HepG2 (cell line): ENCODE results near the gene SPRED2. TPM values are rescaled to one million over a fixed set of nuclear protein-coding genes. Genes with fewer than 3 reads are reported as not detected.
A peak's percentile ranks its signal among the peaks of the same experiment; 100 is the strongest.

Experiments
- ARID5B ChIP-seq: IDR thresholded peaks from 2 replicates; pipeline ENCODE4 v1.4.0; 2020; ENCODE audit warnings: mild to moderate bottlenecking, missing genetic modification reagents
- ATF4 ChIP-seq, 2 experiments: fragments of 450-650 bp in 1 of 2; sonication (generic) in 1 of 2; formaldehyde crosslinking; IDR thresholded peaks; 2 replicates each; pipeline versions ENCODE4 v1.5.0 to v1.8.0; 2020 to 2022; ENCODE audit warnings: mild to moderate bottlenecking in 1 of 2, missing genetic modification reagents in 1 of 2
- ATF5 ChIP-seq: sonication (generic); formaldehyde crosslinking; IDR thresholded peaks from 2 replicates; pipeline ENCODE4 v1.4.0; 2020; ENCODE audit warnings: mild to moderate bottlenecking, low read depth, missing genetic modification reagents
- BHLHE40 ChIP-seq: IDR thresholded peaks from 2 replicates; pipeline ENCODE4 v1.6.1; 2011; ENCODE audit warnings: low read length, improper control_type of control experiment
- CEBPB ChIP-seq: IDR thresholded peaks from 2 replicates; pipeline ENCODE4 v1.6.1; 2011; ENCODE audit warnings: low read depth, low read length, improper control_type of control experiment, borderline replicate concordance
- CENPX ChIP-seq: sonication (generic); formaldehyde crosslinking; IDR thresholded peaks from 2 replicates; pipeline ENCODE4 v1.9.0; 2021; ENCODE audit warnings: mild to moderate bottlenecking, missing genetic modification reagents, moderate library complexity
- GLMP ChIP-seq: sonication (generic); formaldehyde crosslinking; IDR thresholded peaks from 2 replicates; pipeline ENCODE4 v1.9.0; 2021; ENCODE audit warnings: missing genetic modification reagents, mild to moderate bottlenecking, borderline replicate concordance
- HES4 ChIP-seq: sonication (generic); formaldehyde crosslinking; IDR thresholded peaks from 2 replicates; pipeline ENCODE4 v1.9.0; 2021; ENCODE audit warnings: mild to moderate bottlenecking, missing genetic modification reagents, borderline replicate concordance
- MTA3 ChIP-seq: sonication (generic); formaldehyde crosslinking; IDR thresholded peaks from 2 replicates; pipeline ENCODE4 v1.4.0; 2020; ENCODE audit warnings: missing genetic modification reagents
- NR2F6 ChIP-seq, 2 experiments: IDR thresholded peaks; 2 replicates each; pipeline ENCODE4 v1.6.1; 2016; ENCODE audit warnings: antibody characterized with exemption in 1 of 2, mild to moderate bottlenecking in 1 of 2
- RXRB ChIP-seq: IDR thresholded peaks from 2 replicates; pipeline ENCODE4 v1.6.1; 2016; ENCODE audit warnings: borderline replicate concordance, missing genetic modification reagents, missing compliant biosample characterization
- SNAPC2 ChIP-seq: sonication (generic); formaldehyde crosslinking; IDR thresholded peaks from 2 replicates; pipeline ENCODE4 v1.8.1; 2022; ENCODE audit warnings: mild to moderate bottlenecking, missing genetic modification reagents
- SOX5 ChIP-seq: IDR thresholded peaks from 2 replicates; pipeline ENCODE4 v1.6.1; 2016; ENCODE audit warnings: borderline replicate concordance
- TEAD3 ChIP-seq: optimal IDR thresholded peaks from 2 replicates; pipeline ENCODE3; 2016; ENCODE audit warnings: borderline replicate concordance
- TRAFD1 ChIP-seq: sonication (generic); formaldehyde crosslinking; IDR thresholded peaks from 2 replicates; pipeline ENCODE4 v1.5.1; 2020; ENCODE audit warnings: missing genetic modification reagents, mild to moderate bottlenecking, borderline replicate concordance
- ZBTB42 ChIP-seq: sonication (generic); formaldehyde crosslinking; IDR thresholded peaks from 2 replicates; pipeline ENCODE4 v1.5.0; 2020; ENCODE audit warnings: mild to moderate bottlenecking, missing genetic modification reagents
- ZNF10 ChIP-seq: sonication (generic); formaldehyde crosslinking; IDR thresholded peaks from 2 replicates; pipeline ENCODE4 v1.4.0; 2020; ENCODE audit warnings: mild to moderate bottlenecking, low read depth, missing genetic modification reagents, borderline replicate concordance
- ZNF460 ChIP-seq: sonication (generic); formaldehyde crosslinking; IDR thresholded peaks from 2 replicates; pipeline ENCODE4 v1.5.1; 2020; ENCODE audit warnings: missing genetic modification reagents, mild to moderate bottlenecking, borderline replicate concordance
- ZNF563 ChIP-seq: sonication (generic); formaldehyde crosslinking; IDR thresholded peaks from 2 replicates; pipeline ENCODE4 v1.8.0; 2022; ENCODE audit warnings: mild to moderate bottlenecking, moderate library complexity, missing genetic modification reagents
- ZNF780A ChIP-seq: sonication (generic); formaldehyde crosslinking; IDR thresholded peaks from 2 replicates; pipeline ENCODE4 v1.8.0; 2022; ENCODE audit warnings: mild to moderate bottlenecking, missing genetic modification reagents, moderate library complexity
- ZNF883 ChIP-seq: sonication (generic); formaldehyde crosslinking; IDR thresholded peaks from 2 replicates; pipeline ENCODE4 v1.5.1; 2020; ENCODE audit warnings: mild to moderate bottlenecking, missing genetic modification reagents; ENCODE audit errors: not compliant biosample characterization
- polyA plus RNA-seq, 8 experiments: library from polyadenylated mRNA; depleted of rRNA in 3 of 8; stranded (reverse) in 7 of 8; unstranded in 1 of 8; fragments of >200 nt; fragmentation: Illumina TruSeq in 4 of 8; extraction: Trizol in 4 of 8; gene quantifications; 2 replicates each; pipeline versions ENCODE4 v1.2.1 to v1.2.3, GENCODE V29; 2011 to 2016; ENCODE audit warnings: low read depth in 4 of 8, missing spikeins in 1 of 8, mixed read lengths in 1 of 8; ENCODE audit not compliant: insufficient read depth in 1 of 8
- total RNA-seq, 5 experiments: library from RNA; depleted of rRNA; stranded (reverse); fragments of >200 nt; fragmentation: Illumina TruSeq; extraction: Trizol; gene quantifications; 2 replicates each; pipeline ENCODE4 v1.2.3, GENCODE V29; 2016; ENCODE audit warnings: low read depth in 1 of 5

SPRED2 gene
- total and polyA plus RNA-seq, 2 of the 13 experiments (the other 11 are each of a cell fraction or from before 2014, with no cell fraction given): 13.0 to 37.0 TPM

- TF ChIP-seq ATF5: no peak
- TF ChIP-seq CEBPB: peak; percentile 91
- TF ChIP-seq ZNF10 (CRISPR knock-in tag): no peak
- TF ChIP-seq TRAFD1: no peak
- TF ChIP-seq BHLHE40: no peak
- TF ChIP-seq GLMP (CRISPR knock-in tag): no peak
- peak; percentile 65 for TF ChIP-seq ARID5B (CRISPR knock-in tag)
- no peak for TF ChIP-seq ZNF460 (CRISPR knock-in tag)
- no peak for TF ChIP-seq ZNF563 (CRISPR knock-in tag)
- no peak for TF ChIP-seq HES4
- TF ChIP-seq SNAPC2 (CRISPR knock-in tag): 0 out of 2 replicates have a peak, but pooled peaks have one; percentile 19
- TF ChIP-seq ZNF883 (CRISPR knock-in tag): no peak
- TF ChIP-seq MTA3 (CRISPR knock-in tag): no peak
- TF ChIP-seq NR2F6 (IDR thresholded peaks at IDR 0.05): peak; percentile 22; the same call in 1 of the 2 replicates
- peak; percentile 61; the same call in 1 of the 2 replicates for TF ChIP-seq NR2F6 (CRISPR knock-in tag; IDR thresholded peaks at IDR 0.05)
- peak in 1 of 2 experiments; percentile 17; a peak in 1 of 4 replicates for TF ChIP-seq ATF4 (CRISPR knock-in tag; IDR thresholded peaks at IDR 0.05)
- TF ChIP-seq ZNF780A: no peak
- TF ChIP-seq RXRB (CRISPR knock-in tag): peak; percentile 45; the same call in 1 of the 2 replicates
- no peak for TF ChIP-seq CENPX (CRISPR knock-in tag)
- TF ChIP-seq SOX5 (CRISPR knock-in tag): peak; percentile 43; the same call in 1 of the 2 replicates
- no peak for TF ChIP-seq ZBTB42 (CRISPR knock-in tag)
- peak; percentile 55 for TF ChIP-seq TEAD3 (CRISPR knock-in tag)
These were observed 46.1 kb downstream of the SPRED2 start (continued) for GRCh38 chr2:65386344-65386743.
